Kidney tubule cell (primary cell): ENCODE results near the gene RPL31.

Experiments
- DNase-seq: peaks from one replicate; pipeline ENCODE4 v3.0.0-alpha.2; 2018; ENCODE audit warnings: low spot score

The RPL31 gene

GRCh38 chr2:101001691-101002561, at the start of gene RPL31:
TSS of gene RPL31 (plus strand) at chr2:101002289. CDS start at chr2:101002702, 413 bp downstream.
- DNase-seq: peak; percentile 96

GRCh38 chr2:100952512-100952911, 49.6 kb upstream of the RPL31 start:
- no peak for DNase-seq

GRCh38 chr2:100953406-100954043, 48.6 kb upstream of the RPL31 start:
- DNase-seq: no peak

GRCh38 chr2:100954044-100954420, 48.1 kb upstream of the RPL31 start:
- no peak for DNase-seq

GRCh38 chr2:100955226-100955625, 46.9 kb upstream of the RPL31 start:
- no peak for DNase-seq

DNA sequence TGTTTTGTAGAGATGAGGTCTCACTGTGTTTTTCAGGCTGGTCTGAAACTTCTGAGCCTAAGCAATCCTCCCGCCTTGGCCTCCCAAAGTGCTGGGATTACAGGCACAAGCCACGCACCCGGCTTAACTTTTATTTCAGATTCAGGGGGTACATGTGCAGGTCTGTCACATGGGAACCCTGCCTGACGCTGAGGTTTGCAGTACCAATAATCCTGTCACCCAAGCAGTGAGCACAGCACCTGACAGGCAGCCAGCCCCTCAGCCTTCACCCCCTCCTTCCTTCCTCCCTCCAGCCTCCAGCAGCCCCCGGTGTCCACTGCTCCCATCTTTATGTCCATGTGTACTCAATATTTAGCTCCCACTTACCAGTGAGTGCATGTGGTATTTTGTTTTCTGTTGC, 46.0 kb upstream of the RPL31 start:
- DNase-seq: no peak

DNA sequence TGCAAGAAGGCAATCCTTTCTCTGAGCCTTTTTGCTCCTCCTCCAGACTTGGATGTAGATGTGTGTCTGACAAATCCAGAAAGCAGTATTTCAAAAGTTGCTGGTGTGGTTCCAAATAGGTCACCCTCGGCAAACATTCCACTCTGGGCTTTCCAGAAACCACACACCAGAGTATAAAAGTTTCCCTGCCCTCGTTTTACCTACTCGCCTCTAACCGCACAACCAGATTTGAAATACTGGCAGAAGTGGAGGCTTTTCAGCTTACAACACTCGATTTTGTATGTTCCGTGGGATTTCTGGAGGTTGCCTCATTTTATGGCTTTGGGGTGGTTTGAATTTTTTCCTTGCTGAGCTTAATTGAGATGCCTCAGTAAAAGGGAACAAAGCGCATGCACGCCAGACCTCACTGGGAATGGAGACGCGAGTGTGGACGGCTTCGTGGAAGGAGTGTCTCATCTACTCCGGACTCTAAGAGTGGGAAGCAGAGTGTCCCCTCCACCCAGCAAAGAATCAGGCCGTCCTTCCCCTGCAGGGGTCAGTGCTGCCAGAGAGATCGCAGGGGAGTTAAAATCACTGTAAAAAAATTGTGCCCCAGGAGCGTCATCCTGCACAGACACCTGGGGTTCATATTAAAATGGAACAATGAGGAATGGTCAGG, 44.0 kb upstream of the RPL31 start:
- peak; percentile 40 for DNase-seq

DNA sequence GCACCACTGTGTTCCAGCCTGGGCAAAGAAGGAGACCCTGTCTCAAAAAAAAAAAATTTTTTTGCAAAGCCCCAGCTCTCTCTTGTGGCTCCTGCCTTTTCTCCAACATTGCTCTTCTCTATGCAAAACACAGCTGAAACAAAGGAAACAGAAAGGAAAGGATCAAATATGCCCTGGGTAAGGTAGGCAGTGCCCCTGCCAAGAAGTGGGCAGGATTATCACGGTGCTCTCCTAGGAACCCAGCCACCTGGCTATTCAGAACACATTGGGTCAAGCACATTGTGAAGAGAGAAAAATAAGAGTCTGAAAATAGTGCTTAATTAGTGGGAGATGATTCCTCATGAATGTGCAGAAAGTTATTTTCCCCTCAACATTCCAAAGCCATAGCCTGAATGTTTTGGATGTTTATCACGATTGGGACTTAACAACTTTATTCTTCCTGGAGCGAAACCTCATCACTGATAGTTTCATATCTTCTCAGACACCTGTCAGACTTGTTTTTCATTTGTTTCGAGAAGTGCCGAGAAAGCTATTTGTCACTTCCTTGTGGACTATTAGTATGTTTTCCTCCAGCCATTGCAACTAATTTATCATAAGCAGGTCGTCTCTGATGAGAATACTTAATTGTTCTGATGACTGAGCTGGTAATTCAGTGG, 42.7 kb upstream of the RPL31 start:
- peak; percentile 64 for DNase-seq

GRCh38 chr2:100960688-100961087, 41.4 kb upstream of the RPL31 start:
- DNase-seq: no peak

DNA sequence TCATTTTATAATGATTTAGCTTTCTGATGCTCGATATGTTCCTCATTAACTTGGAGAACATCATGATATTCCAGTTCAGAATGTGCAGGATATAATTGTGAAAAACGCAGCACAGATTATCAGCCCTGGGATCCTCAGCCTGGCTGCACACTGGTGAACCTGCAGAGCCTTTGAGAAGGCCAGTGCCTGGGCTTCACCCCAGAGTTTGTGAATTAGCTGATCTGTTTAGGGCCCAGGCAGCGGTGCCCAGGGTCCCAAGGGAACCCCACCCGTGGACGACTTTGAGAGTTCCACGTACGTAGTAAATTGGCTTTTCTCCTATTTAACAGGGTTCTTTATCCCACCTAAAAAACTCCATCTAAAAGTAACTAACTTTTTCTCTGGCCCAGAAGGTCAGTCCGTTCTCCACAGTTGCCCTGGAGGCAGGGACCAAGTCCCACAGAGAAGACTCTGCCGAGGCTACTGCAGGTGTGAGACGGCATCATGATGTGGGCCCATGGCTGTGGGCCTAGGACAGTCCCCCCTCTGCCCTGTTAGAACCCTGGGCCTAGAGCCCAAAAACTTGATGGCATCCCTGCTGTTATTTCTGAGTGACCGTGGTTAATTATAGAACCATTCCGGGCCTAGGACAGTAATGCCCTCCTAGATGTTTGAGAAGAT, 39.6 kb upstream of the RPL31 start:
- no peak for DNase-seq

- no peak for DNase-seq
These were observed 39.1 kb upstream of the RPL31 start for GRCh38 chr2:100963026-100963375.

- DNase-seq: no peak
These were observed 37.9 kb upstream of the RPL31 start for GRCh38 chr2:100964222-100964621.

DNA sequence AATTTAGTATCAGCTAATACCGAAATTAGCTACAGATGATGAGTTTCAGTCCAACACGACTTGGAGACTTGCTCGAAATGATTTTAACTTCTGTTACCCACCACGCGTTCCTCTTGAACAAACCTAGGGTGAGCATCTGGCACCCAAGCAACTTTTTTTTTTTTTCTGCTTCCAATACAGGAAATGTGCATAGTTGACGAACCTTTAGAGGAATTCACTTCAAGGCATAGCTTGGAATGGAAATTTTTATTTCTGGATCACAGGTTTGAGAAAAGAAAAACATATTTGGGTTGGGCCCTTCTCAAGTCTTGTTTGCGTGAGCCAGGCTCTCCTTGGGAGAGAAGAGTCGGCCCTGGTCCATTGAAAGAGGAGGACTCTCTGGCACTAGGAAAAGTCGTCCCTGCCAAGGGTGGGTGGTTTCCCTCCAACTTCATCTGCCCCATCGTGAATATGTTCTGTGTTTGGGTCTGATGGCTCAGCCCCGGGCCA, 37.4 kb upstream of the RPL31 start:
- DNase-seq: no peak

GRCh38 chr2:100965596-100965995, 36.5 kb upstream of the RPL31 start:
- DNase-seq: no peak

- no peak for DNase-seq
These were observed 34.4 kb upstream of the RPL31 start for GRCh38 chr2:100967716-100968115.

DNA sequence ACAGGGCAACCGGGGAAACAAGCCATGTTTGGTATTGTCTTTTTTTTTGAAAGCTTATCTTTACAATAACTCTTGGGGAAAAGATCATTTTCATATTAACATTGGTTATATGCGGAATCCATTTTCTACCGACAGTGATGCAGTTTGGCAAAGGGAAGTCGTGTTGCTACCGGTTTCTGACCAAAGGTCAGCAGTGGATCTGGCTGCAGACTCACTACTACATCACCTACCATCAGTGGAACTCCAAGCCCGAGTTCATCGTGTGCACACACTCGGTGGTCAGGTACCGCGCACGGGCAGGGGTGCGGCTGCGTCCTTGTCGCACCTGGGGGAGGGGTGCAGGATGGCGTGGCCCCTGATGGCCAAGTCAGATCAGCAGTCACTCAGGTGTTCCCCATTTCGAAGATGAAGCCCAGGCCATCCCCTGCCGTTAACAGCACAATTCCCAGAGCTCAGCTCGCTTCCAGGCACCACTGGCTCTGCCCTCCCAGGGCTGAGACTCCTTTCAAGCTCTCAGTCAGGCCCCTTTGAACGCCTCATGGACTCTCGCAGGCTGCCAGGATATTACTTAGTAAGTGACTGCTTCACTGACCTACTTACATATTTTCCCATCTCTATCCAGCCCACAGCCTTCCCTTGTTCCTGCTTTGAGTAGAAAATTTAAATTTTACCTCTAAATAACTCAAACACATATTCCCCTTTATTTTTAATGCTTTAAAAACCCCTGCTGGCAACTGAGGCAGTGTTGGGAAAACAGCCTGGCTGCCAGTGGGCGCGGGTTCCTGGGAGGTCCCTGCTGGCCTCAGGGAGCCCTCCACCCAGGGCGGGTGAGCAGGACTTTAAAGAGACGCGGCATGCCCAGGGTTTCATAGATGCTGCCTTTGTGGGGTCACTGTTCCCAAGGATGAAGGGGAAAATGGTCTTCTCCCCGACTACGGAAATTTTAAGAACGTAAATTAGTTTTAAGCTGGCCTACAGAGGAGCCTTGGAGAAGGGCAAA, 33.6 kb upstream of the RPL31 start:
- no peak for DNase-seq

DNA sequence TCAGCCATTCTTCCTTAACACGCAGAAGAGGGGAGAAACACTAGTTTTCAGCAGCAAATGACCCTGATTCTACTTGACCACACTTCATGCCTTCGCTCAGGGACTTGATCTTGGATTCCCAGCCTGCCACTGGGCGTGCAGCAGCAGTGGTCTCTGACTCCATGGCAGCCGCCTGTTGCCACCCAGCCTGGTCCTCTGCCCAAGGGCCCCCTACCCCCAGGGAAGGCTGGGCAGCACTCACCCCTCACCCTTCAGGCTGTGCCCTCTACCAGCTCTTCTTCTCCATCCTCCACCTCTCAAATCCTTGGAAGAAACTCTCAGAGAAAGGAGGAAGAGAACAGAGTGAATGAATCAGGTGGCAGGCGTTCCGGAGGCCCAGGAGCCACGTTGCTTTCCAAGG, 32.1 kb upstream of the RPL31 start:
- no peak for DNase-seq

- DNase-seq: no peak
These were observed 30.9 kb upstream of the RPL31 start for GRCh38 chr2:100971221-100971620.

GRCh38 chr2:100972452-100972851, 29.6 kb upstream of the RPL31 start:
- DNase-seq: no peak

DNA sequence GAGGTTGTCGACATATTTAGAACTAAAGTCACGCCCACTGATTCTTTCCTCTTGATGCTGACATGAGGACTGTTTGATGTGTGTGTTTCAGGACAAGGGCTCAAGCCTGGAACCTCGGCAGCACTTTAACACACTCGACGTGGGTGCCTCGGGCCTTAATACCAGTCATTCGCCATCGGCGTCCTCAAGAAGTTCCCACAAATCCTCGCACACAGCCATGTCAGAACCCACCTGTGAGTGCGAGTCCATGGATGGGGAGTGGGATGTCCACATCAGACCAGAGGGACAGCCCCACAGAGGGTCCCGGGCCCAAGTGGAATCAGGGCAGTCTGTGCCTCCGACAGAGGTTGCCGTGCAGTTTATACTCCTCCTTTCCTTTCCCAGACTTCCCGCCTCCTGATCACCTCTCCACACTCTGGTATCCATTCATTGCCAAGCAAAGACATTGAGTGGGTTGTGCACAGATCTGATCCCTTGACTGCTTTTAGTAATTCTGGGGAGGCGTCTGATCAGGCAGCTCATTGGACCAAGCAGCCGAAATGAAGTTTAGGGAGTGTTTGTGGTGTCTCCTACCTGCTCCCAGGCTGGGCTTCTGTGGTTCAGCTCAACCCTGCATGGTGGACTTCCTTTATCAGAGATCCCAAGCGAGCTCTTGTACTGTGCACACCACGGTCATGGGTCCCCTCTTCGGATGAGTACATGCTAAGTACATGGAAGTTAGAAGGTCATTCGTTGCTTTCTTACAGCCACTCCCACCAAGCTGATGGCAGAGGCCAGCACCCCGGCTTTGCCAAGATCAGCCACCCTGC, 27.2 kb upstream of the RPL31 start:
- no peak for DNase-seq
